NCI-H1436 treated with DMSO at 0.1 percent for 48 hours (cell line): ENCODE results near the gene HOXB5.

Experiments
- DNase-seq: peaks from one replicate; lab custom pipeline; 2025; lab: John Stamatoyannopoulos, UW

The HOXB5 gene

GRCh38 chr17:48559122-48559839 lies 34.3 kb downstream of the HOXB5 start:
- no peak for DNase-seq

- no peak for DNase-seq
Observed at GRCh38 chr17:48558831-48559121, 34.8 kb downstream of the HOXB5 start.

GRCh38 chr17:48558057-48558830 lies 35.3 kb downstream of the HOXB5 start:
- no peak for DNase-seq

GRCh38 chr17:48556576-48557401 lies 36.8 kb downstream of the HOXB5 start:
- no peak for DNase-seq

GRCh38 chr17:48556229-48556575 lies 37.4 kb downstream of the HOXB5 start:
- no peak for DNase-seq

- peak; percentile 76 for DNase-seq
Observed at GRCh38 chr17:48555258-48556228, 38.0 kb downstream of the HOXB5 start.

GRCh38 chr17:48554412-48555257 lies 38.9 kb downstream of the HOXB5 start:
- no peak for DNase-seq

GRCh38 chr17:48553826-48554225 lies 39.8 kb downstream of the HOXB5 start:
- no peak for DNase-seq

- DNase-seq: no peak
Observed at GRCh38 chr17:48553190-48553547, 40.4 kb downstream of the HOXB5 start.

- no peak for DNase-seq
Observed at GRCh38 chr17:48552466-48553189, 41.0 kb downstream of the HOXB5 start.

- no peak for DNase-seq
Observed at GRCh38 chr17:48551596-48552465, 41.7 kb downstream of the HOXB5 start.

- no peak for DNase-seq
Observed at GRCh38 chr17:48551214-48551555, 42.4 kb downstream of the HOXB5 start.

GRCh38 chr17:48550502-48551213 lies 42.9 kb downstream of the HOXB5 start:
- DNase-seq: no peak

- no peak for DNase-seq
Observed at GRCh38 chr17:48549914-48550501, 43.6 kb downstream of the HOXB5 start.

- DNase-seq: no peak
Observed at GRCh38 chr17:48549281-48549630, 44.3 kb downstream of the HOXB5 start.

GRCh38 chr17:48548523-48549280 lies 44.9 kb downstream of the HOXB5 start:
- DNase-seq: no peak

- DNase-seq: no peak
Observed at GRCh38 chr17:48547808-48548522, 45.6 kb downstream of the HOXB5 start.
